GM19324 (cell line): ENCODE results near the gene PRDM7.
A peak's percentile ranks its signal among the peaks of the same experiment; 100 is the strongest.
"Not testable (repeated sequence)": the region's sequence is repeated elsewhere in the genome, so short reads cannot be mapped to it uniquely, and the experiment has no call there.

Experiments
- ATAC-seq: cut with Tn5 transposase; IDR thresholded peaks from one replicate; pipeline ENCODE4 v1.9.1; 2021; ENCODE audit warnings: mild to moderate bottlenecking, moderate library complexity; ENCODE audit not compliant: unreplicated experiment, low FRiP score

Gene PRDM7

GRCh38 chr16:90077240-90077756, at the start of gene PRDM7:
TSS of gene PRDM7 (minus strand) at chr16:90077331. CDS start at chr16:90075910, 1,421 bp downstream.
- peak; percentile 90 for ATAC-seq

GRCh38 chr16:90121846-90122245, 44.7 kb upstream of the PRDM7 start:
- ATAC-seq: not testable (repeated sequence)

GRCh38 chr16:90107617-90108016, 30.5 kb upstream of the PRDM7 start:
- ATAC-seq: not testable (repeated sequence)

GRCh38 chr16:90107060-90107459, 29.9 kb upstream of the PRDM7 start:
- not testable (repeated sequence) for ATAC-seq

GRCh38 chr16:90106271-90106670, 29.1 kb upstream of the PRDM7 start:
- not testable (repeated sequence) for ATAC-seq

- ATAC-seq: not testable (repeated sequence)
These were observed 27.6 kb upstream of the PRDM7 start for GRCh38 chr16:90104725-90105124.

GRCh38 chr16:90102086-90102884, 25.2 kb upstream of the PRDM7 start:
- not testable (repeated sequence) for ATAC-seq

GRCh38 chr16:90101332-90101731, 24.2 kb upstream of the PRDM7 start:
- not testable (repeated sequence) for ATAC-seq

GRCh38 chr16:90100790-90101189, 23.7 kb upstream of the PRDM7 start:
- ATAC-seq: not testable (repeated sequence)

- ATAC-seq: not testable (repeated sequence)
These were observed 23.1 kb upstream of the PRDM7 start for GRCh38 chr16:90100229-90100628.

- not testable (repeated sequence) for ATAC-seq
These were observed 21.8 kb upstream of the PRDM7 start for GRCh38 chr16:90098936-90099335.

- ATAC-seq: not testable (repeated sequence)
These were observed 20.0 kb upstream of the PRDM7 start for GRCh38 chr16:90097010-90097684.

GRCh38 chr16:90094791-90095190, 17.7 kb upstream of the PRDM7 start:
- ATAC-seq: not testable (repeated sequence)

GRCh38 chr16:90094296-90094695, 17.2 kb upstream of the PRDM7 start:
- ATAC-seq: not testable (repeated sequence)

GRCh38 chr16:90093799-90094198, 16.7 kb upstream of the PRDM7 start:
- not testable (repeated sequence) for ATAC-seq

GRCh38 chr16:90092781-90093180, 15.7 kb upstream of the PRDM7 start:
- not testable (repeated sequence) for ATAC-seq

- no peak for ATAC-seq
These were observed 7.3 kb upstream of the PRDM7 start for GRCh38 chr16:90084215-90084950.

GRCh38 chr16:90083139-90083538, 6.0 kb upstream of the PRDM7 start:
- ATAC-seq: no peak

- no peak for ATAC-seq
These were observed 4.5 kb upstream of the PRDM7 start for GRCh38 chr16:90081606-90081970.

GRCh38 chr16:90078579-90078895, 1.4 kb upstream of the PRDM7 start:
- no peak for ATAC-seq
